BJ (cell line): Measurements from ENCODE around the gene STMP1. TPM values are rescaled to one million over a fixed set of nuclear protein-coding genes. Genes with fewer than 3 reads are reported as not detected.

Source experiments
- CTCF ChIA-PET: fragments of 350-600 bp; formaldehyde crosslinking; extraction: SDS; loops from one replicate; lab custom pipeline; 2021; ENCODE audit warnings: antibody characterized with exemption, inconsistent platforms; lab: Yijun Ruan, JAX
- POLR2A ChIA-PET: fragments of 300-600 bp; sonication (Branson Sonifier 250); formaldehyde crosslinking; extraction: SDS; loops from one replicate; lab custom pipeline; 2021; ENCODE audit warnings: antibody characterized with exemption; lab: Charles Lee
- DNase-seq: peaks from one replicate; pipeline ENCODE4 v3.0.0-alpha.2; 2011; ENCODE audit warnings: low read depth
- H3K27me3 ChIP-seq: 2 replicates; pipeline ENCODE4 v1.6.0; 2011; ENCODE audit warnings: low read length; ENCODE audit not compliant: control insufficient read depth, insufficient read depth
- H3K36me3 ChIP-seq: 2 replicates; pipeline ENCODE4 v1.5.1; 2011; ENCODE audit warnings: low read length; ENCODE audit not compliant: control insufficient read depth, insufficient read depth
- H3K4me3 ChIP-seq: 2 replicates; pipeline ENCODE4 v1.5.1; 2011; ENCODE audit warnings: low read depth, mild to moderate bottlenecking, control low read depth, low read length
- CTCF ChIP-seq: IDR thresholded peaks from 2 replicates; pipeline ENCODE4 v1.5.1; 2011; ENCODE audit warnings: low read depth, mild to moderate bottlenecking, control low read depth, inconsistent platforms, low read length, moderate library complexity; ENCODE audit not compliant: insufficient read depth
- polyA plus RNA-seq: library from polyadenylated mRNA; depleted of rRNA; stranded (reverse); fragments of >200 nt; gene quantifications from 2 replicates; pipeline ENCODE4 v1.2.3, GENCODE V29; 2011

The STMP1 gene
- polyA plus RNA-seq, 1 experiment, result 17.0 TPM

GRCh38 chr7:135653340-135654080 is 8.8 kb upstream of the STMP1 start:
- Histone ChIP-seq H3K4me3 (no peak overlapping the region), H3K27me3 (no peaks in the 10 kb centered on the region)
- POLR2A ChIA-PET, result no interaction called here

GRCh38 chr7:135658564-135658963 is 3.8 kb upstream of the STMP1 start:
- ChIA-PET POLR2A (no interaction called here), CTCF (interaction anchor here (1.1 to 4.0 kb wide), 2 partner anchors 12 to 14 kb away, joined by 5 to 23 read pairs; no protein-coding TSS in a partner anchor)
- Histone ChIP-seq H3K27me3 (no peaks in the 10 kb centered on the region), H3K4me3 (no peak overlapping the region), H3K36me3 (no peaks in the 10 kb centered on the region)
- TF ChIP-seq CTCF, result no peak
- DNase-seq, result no peak

More at GRCh38 chr7:135653340-135654080, 8.8 kb upstream of the STMP1 start:
- no peak for TF ChIP-seq CTCF
- CTCF ChIA-PET, result interaction anchor here (0.7 kb wide), 1 partner anchor 1420 kb away, joined by 3 read pairs; no protein-coding TSS in a partner anchor
- 0 out of 2 replicates have a peak, but pooled peaks cover 1% of the 10 kb centered on the region for H3K36me3 ChIP-seq
- no peak for DNase-seq

DNA sequence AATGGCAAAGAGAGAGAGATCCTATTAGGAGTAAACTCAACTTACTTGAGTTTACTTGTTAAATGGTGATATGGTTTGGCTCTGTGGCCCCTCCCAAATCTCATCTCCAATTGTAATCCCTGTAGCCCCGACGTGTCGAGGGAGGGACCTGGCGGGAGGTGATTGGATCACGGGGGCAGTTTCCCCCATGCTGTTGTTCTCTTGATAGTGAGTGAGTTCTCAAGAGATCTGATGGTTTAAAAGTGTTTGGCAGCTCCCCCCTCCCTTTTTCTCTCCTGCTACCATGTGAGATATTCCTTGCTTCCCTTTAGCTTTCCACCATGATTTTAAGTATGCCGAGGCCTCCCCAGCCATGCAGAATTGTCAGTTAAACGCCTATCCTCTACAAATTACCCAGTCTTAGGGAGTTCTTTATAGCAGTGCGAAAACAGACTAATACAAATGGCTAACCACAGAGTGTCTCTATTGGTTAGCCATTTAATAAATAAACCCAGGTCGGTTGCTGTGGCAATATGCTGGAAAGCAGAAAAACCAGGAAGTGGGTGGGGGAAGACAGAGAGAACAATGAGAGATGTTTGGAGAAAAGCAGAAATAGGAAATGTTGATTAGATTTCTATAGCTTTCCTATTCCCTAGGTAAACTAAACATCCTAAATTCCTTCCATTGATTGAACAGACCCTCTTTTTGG is 3.0 kb upstream of the STMP1 start:
- ChIA-PET CTCF (interaction anchor here (1.1 to 4.0 kb wide), 4 partner anchors 13 to 17 kb away, joined by 4 to 23 read pairs (median 5); no protein-coding TSS in a partner anchor), POLR2A (no interaction called here)
- TF ChIP-seq CTCF, result no peak
- Histone ChIP-seq H3K36me3 (no peaks in the 10 kb centered on the region), H3K4me3 (no peak overlapping the region), H3K27me3 (no peaks in the 10 kb centered on the region)
- no peak for DNase-seq

DNA sequence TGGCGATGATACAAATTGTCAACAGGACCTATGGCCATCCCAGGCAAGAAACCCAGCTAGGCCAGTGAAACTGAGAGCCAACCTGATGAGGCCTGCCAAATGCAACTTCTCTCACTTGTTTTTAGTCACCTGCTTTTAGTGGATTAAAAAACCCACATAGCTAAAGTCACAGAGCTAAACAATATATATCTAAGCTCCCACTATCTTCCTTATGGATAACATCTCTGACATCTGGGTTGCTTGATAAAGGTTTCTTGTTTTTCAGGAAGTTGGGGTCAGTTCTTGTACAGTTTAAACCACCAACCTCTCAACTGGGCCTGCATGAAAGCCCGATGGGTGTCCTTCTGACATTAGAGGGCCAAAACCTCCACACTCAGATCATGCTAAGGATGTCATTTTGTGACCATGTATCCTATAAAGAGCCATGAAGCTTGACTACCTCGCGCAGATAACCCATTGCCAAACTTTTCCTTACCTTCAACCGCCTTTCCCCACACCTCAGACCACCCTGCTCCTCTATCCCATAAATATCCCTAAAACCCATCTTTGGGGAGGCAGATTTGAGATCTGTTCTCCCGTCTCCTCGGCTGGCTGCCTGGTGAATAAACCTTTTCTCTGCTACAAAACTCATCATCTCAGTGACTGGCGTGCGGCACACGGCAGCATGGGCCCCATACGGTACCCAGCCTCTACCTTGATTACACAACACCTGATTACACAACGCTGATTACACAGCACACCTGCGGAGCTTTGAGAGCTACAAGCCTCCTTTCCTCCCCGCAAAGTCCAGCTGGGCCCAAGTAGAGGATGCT is 797 bp upstream of the STMP1 start:
- TF ChIP-seq CTCF, result no peak
- H3K36me3 ChIP-seq, result no peaks in the 10 kb centered on the region; the same call in 1 of the 2 replicates
- no peaks in the 10 kb centered on the region for H3K27me3 ChIP-seq
- ChIA-PET POLR2A (no interaction called here), CTCF (interaction anchor here (0.9 to 4.5 kb wide), 19 partner anchors 11 to 387 kb away, joined by 3 to 39 read pairs (median 4); no protein-coding TSS in a partner anchor)
- peak overlapping the region; percentile 100 for H3K4me3 ChIP-seq
- DNase-seq, result no peak

- ChIA-PET POLR2A (interaction anchor here (0.7 kb wide), 2 partner anchors 146 to 675 kb away, joined by 3 read pairs; no protein-coding TSS in a partner anchor), CTCF (interaction anchor here (0.7 to 4.5 kb wide), 23 partner anchors 11 to 387 kb away, joined by 3 to 39 read pairs (median 4); no protein-coding TSS in a partner anchor)
- DNase-seq, result no peak
- TF ChIP-seq CTCF, result no peak; the same call in 1 of the 2 replicates
- peak overlapping the region; percentile 100 for H3K4me3 ChIP-seq
- H3K27me3 ChIP-seq, result no peaks in the 10 kb centered on the region
- no peaks in the 10 kb centered on the region; the same call in 1 of the 2 replicates for H3K36me3 ChIP-seq
Measured at GRCh38 chr7:135662123-135662372, 266 bp upstream of the STMP1 start.
